Limb (tissue), 2 donors: ENCODE measurements around the gene SLC9A7.

ENCODE experiments used
- DNase-seq, 2 donors: peaks; one replicate each; pipeline ENCODE4 v3.0.0-alpha.2; 2016; ENCODE audit errors: extremely low spot score in 2 of 2

Gene SLC9A7

GRCh38 chrX:46649421-46650260 is 109.3 kb downstream of the SLC9A7 start:
- peak; percentile 15 to 30 for DNase-seq

GRCh38 chrX:46648660-46649059 is 110.3 kb downstream of the SLC9A7 start:
- DNase-seq = no peak

- no peak for DNase-seq
Measured at GRCh38 chrX:46647251-46647650, 111.7 kb downstream of the SLC9A7 start.

- no peak for DNase-seq
Measured at GRCh38 chrX:46645614-46646013, 113.3 kb downstream of the SLC9A7 start.

- no peak for DNase-seq
Measured at GRCh38 chrX:46643636-46644035, 115.3 kb downstream of the SLC9A7 start.

- no peak for DNase-seq
Measured at GRCh38 chrX:46642145-46642544, 116.8 kb downstream of the SLC9A7 start.

GRCh38 chrX:46637938-46638337 is 121.0 kb downstream of the SLC9A7 start:
- DNase-seq = no peak

GRCh38 chrX:46636223-46636622 is 122.7 kb downstream of the SLC9A7 start:
- DNase-seq = no peak

- DNase-seq = no peak
Measured at GRCh38 chrX:46635186-46635585, 123.7 kb downstream of the SLC9A7 start.

GRCh38 chrX:46634577-46634976 is 124.3 kb downstream of the SLC9A7 start:
- DNase-seq = no peak

- no peak for DNase-seq
Measured at GRCh38 chrX:46630141-46630540, 128.8 kb downstream of the SLC9A7 start.

GRCh38 chrX:46628460-46629371 is 130.2 kb downstream of the SLC9A7 start:
- no peak for DNase-seq

GRCh38 chrX:46627711-46628419 is 131.1 kb downstream of the SLC9A7 start:
- no peak for DNase-seq

GRCh38 chrX:46627062-46627461 is 131.9 kb downstream of the SLC9A7 start:
- DNase-seq = no peak

- DNase-seq = no peak
Measured at GRCh38 chrX:46626566-46626965, 132.4 kb downstream of the SLC9A7 start.

GRCh38 chrX:46624090-46624786 is 134.7 kb downstream of the SLC9A7 start:
- no peak for DNase-seq

GRCh38 chrX:46621572-46621971 is 137.3 kb downstream of the SLC9A7 start:
- DNase-seq = no peak

- DNase-seq = no peak
Measured at GRCh38 chrX:46620505-46620904, 138.4 kb downstream of the SLC9A7 start.

- no peak for DNase-seq
Measured at GRCh38 chrX:46618947-46619346, 140.0 kb downstream of the SLC9A7 start.

GRCh38 chrX:46617906-46618305 is 141.0 kb downstream of the SLC9A7 start:
- no peak for DNase-seq
